Pericardium fibroblast (primary cell): Measurements from ENCODE around the gene TSPAN10. TPM values are rescaled to one million over a fixed set of nuclear protein-coding genes. Genes with fewer than 3 reads are reported as not detected.

Experiments
- total RNA-seq: library from RNA; depleted of rRNA; stranded (reverse); fragments of >200 nt; gene quantifications from 2 replicates; pipeline ENCODE4 v1.2.3, GENCODE V29; 2015

The TSPAN10 gene
- 1.2 and 1.4 TPM in 2 replicates for total RNA-seq

DNA sequence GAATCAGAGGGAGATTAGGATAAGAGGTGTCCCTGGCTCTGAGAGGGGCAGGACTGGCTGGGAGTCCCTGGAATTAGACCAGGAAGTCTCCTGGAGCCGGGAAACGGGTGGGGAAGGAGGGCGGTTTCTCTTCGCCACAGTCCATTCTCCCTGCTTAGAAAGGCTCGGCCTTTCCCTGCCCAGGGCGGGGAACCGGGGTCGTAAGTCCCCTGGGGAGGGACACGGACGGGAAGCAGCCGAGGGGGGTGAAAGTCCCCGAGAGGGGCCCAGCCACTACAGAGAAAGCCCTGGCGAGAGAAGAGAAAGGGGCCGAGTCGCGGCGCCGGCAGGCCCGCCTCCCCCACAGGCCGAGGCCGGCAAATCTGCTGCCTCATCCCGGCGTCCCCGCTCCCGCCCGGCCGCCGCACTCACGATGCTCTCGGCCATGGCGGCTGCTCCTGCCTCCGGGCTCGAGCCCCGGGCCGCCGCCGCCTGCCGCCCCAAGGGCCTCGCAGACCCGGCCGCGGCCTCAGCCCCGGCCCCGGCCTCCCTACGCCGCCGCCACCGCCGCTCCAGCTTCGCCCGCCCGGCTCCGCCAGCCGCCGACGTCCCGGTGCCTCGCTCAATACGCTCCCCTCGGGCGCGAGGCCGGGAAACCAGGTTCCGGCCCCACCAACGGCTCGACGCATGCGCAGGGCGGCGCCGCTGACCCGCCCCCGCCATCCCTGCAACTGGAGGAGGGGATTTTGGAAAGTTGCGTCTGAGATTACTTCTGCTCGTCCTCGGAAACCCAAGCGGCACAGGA is at the start of gene TSPAN10, which contains the start of gene NPLOC4:
TSS of gene TSPAN10 (plus strand) at position 692 of the 784 bp plus-strand sequence. CDS start 5,217 bp downstream, outside the sequence.
TSS of gene NPLOC4 (minus strand) at position 608 of the 784 bp plus-strand sequence. CDS start at position 426, 182 bp downstream.

DNA sequence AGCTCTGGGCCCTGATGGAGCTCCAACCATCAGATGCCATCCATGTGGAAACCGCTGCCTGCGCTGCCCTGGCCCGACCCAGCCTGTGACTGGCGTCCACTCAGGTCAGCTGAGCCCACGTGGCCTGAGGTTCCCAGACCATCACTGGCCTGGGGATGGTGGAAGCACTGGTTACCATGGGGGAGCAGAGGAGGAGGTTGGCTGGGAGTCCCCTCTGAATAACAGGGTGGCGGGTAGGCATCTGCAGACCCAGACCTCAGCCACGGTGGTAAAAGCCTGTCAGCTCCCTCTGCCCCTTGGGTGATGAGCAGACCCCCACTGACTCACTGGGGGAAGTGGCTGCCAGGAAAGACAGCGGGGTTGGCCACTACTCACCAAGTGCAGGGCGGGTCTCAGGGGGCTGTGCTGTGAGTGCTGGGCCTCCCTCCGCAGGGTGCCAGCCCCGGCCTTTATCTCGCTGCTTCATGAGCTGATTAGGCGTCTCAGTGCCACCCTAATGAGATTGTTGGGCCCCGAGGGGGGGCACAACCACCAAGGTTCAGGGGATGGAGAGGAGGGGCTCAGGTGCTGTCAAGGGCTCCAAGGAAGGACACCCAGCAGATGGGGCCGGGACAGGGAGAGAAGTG is 19.2 kb downstream of the TSPAN10 start, which contains the start of gene PDE6G:
TSS of gene PDE6G (minus strand) at position 425 of the 626 bp plus-strand sequence. CDS start 3,237 bp downstream, outside the sequence.

DNA sequence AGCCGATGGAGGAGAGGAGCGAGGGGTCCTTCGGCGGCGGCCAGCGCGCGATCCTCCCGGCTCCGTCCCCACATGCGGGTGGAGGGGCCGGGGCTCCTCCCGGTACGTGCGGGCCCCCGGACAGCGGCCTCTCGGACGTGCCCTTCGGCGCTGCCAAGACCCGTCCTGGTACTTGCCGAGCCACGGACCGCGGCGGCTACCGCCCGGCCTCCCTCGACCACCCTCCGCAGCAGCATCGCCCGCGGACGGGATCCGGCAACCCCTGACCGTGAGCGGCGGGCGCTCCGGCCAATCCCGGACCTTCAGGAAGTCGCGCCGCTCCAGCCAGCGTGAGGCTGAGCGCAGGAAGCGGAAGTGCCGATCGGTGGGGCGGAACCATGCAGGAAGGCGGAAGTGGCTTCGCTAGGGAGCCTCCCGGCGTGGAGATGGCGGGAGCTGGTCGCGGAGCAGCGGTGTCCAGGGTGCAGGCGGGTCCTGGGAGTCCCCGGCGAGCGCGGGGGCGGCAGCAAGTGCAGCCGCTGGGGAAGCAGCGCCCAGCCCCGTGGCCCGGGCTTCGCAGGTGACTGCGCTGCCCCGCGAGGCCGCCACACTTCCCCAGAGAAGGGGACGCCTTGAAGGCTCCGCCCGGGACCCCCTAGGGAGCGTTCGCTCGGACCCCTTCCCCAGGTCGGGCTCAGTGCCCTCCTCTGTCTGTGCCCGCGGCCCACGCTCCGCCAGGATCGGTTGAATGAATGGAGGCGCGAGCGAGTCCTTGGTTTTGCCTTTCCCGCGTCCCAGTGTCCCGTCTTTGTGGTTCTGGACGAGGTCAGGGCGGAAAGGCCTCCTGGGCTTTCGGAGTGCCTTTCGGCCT is 29.6 kb downstream of the TSPAN10 start, which contains the start of the genes CCDC137 and OXLD1:
TSS of gene CCDC137 (plus strand) at position 396 of the 850 bp plus-strand sequence. CDS start at position 426, 30 bp downstream.
TSS of gene OXLD1 (minus strand) at position 264 of the 850 bp plus-strand sequence. CDS start at position 236, 28 bp downstream.

DNA sequence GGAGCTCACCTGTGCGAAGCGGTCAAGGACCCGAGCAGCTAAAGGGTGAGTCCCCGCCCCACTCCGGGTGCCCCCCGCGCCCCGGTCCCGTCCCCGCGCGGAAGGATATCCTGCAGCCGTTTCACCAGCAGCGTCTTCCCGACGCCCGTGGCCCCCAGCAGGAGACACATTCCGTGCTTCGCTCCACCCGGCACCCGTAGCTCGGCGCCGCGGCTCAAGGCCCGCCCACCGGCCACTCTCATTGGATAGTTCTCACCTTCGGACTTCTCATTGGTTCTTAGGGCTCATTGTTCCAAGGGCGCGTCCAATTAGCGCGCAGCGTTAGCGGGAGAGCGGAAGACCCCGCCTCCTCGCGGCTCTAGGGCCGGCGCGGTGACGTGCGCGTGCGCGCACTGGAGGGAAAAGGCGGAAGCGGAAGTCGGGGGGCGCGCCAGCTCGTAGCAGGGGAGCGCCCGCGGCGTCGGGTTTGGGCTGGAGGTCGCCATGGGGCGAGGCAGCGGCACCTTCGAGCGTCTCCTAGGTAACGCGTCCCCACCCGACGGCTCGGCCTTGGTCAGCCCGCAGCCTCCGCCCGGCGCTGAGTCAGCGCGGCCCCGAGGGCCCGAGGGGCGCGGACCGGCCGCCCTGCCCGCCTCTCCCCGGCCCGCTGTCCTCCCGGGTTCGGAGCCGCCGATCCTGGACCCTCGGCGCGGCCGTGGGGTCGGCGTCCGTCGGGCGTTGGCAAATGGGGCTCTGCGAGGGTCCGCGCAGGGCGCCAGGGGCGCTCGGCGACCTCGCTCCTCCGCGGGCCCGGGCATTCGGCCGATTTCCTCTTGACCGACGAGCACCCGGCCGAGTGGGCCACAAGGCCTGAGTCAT is 46.8 kb downstream of the TSPAN10 start, which contains the start of the genes ARL16 and HGS:
TSS of gene ARL16 (minus strand) at position 214 of the 858 bp plus-strand sequence. CDS start at position 170, 44 bp downstream.
TSS of gene HGS (plus strand) at position 428 of the 858 bp plus-strand sequence. CDS start at position 484, 56 bp downstream.

Other genes starting within 250 kb of the TSPAN10 start
- 7.0 and 18.8 TPM in 2 replicates for gene BAHCC1, start 241.7 kb upstream of the TSPAN10 start, total RNA-seq
- 4,687 and 7,079 TPM in 2 replicates for gene ACTG1, start 124.4 kb upstream of the TSPAN10 start, total RNA-seq
- gene FSCN2, start 108.8 kb upstream of the TSPAN10 start, total RNA-seq: 0.23 TPM in 1 of 2 replicates, not detected in the other
- gene FAAP100, start 84.8 kb upstream of the TSPAN10 start, total RNA-seq: 25.4 and 35.6 TPM in 2 replicates
- 44.8 and 48.2 TPM in 2 replicates for gene NPLOC4, start 84 bp upstream of the TSPAN10 start, total RNA-seq
- not detected in 2 replicates for gene PDE6G, start 19.3 kb downstream of the TSPAN10 start, total RNA-seq
- 40.1 and 72.2 TPM in 2 replicates for gene OXLD1, start 29.4 kb downstream of the TSPAN10 start, total RNA-seq
- gene CCDC137, start 29.5 kb downstream of the TSPAN10 start, total RNA-seq: 11.3 and 16.8 TPM in 2 replicates
- gene ARL16, start 46.6 kb downstream of the TSPAN10 start, total RNA-seq: 27.7 and 51.7 TPM in 2 replicates
- 56.9 and 81.2 TPM in 2 replicates for gene HGS, start 46.8 kb downstream of the TSPAN10 start, total RNA-seq
- gene MRPL12, start 66.2 kb downstream of the TSPAN10 start, total RNA-seq: 51.1 and 76.6 TPM in 2 replicates
- gene SLC25A10, start 75.1 kb downstream of the TSPAN10 start, total RNA-seq: 10.7 and 22.4 TPM in 2 replicates
- not detected in 2 replicates for gene GCGR, start 167.0 kb downstream of the TSPAN10 start, total RNA-seq
- 131 and 142 TPM in 2 replicates for gene MCRIP1, start 196.1 kb downstream of the TSPAN10 start, total RNA-seq
- gene PPP1R27, start 197.9 kb downstream of the TSPAN10 start, total RNA-seq: not detected in 2 replicates
- gene P4HB, start 223.3 kb downstream of the TSPAN10 start, total RNA-seq: 1,324 and 2,574 TPM in 2 replicates
- gene ARHGDIA, start 234.1 kb downstream of the TSPAN10 start, total RNA-seq: 174 and 302 TPM in 2 replicates